HEK293 (cell line): Measurements from ENCODE around the gene DNER.

Experiments used
- ATF2 ChIP-seq: fragments of 450-650 bp; formaldehyde crosslinking; IDR thresholded peaks from 2 replicates; pipeline ENCODE4 v1.5.1; 2016; ENCODE audit warnings: missing biosample characterization, missing genetic modification characterization, low read depth
- CTCF ChIP-seq: fragments of 450-650 bp; formaldehyde crosslinking; IDR thresholded peaks from 2 replicates; pipeline ENCODE4 v1.5.1; 2016; ENCODE audit warnings: missing biosample characterization, missing genetic modification characterization
- KLF1 ChIP-seq: fragments of 450-650 bp; formaldehyde crosslinking; IDR thresholded peaks from 2 replicates; pipeline ENCODE4 v1.5.1; 2016; ENCODE audit warnings: missing biosample characterization, missing genetic modification characterization
- KLF10 ChIP-seq: fragments of 450-650 bp; IDR thresholded peaks from 2 replicates; pipeline ENCODE4 v1.5.1; 2018; ENCODE audit warnings: missing biosample characterization, mild to moderate bottlenecking, missing genetic modification characterization
- PBX3 ChIP-seq: sonication (generic); formaldehyde crosslinking; IDR thresholded peaks from 2 replicates; pipeline ENCODE4 v1.8.1; 2022; ENCODE audit warnings: mild to moderate bottlenecking, moderate library complexity, missing genetic modification reagents
- ZFP41 ChIP-seq: fragments of 450-650 bp; formaldehyde crosslinking; IDR thresholded peaks from 2 replicates; pipeline ENCODE4 v1.5.1; 2016; ENCODE audit warnings: missing biosample characterization, missing genetic modification characterization, borderline replicate concordance
- ZNF132 ChIP-seq: fragments of 450-650 bp; formaldehyde crosslinking; IDR thresholded peaks from 2 replicates; pipeline ENCODE4 v1.5.1; 2017; ENCODE audit warnings: missing biosample characterization, missing genetic modification characterization, borderline replicate concordance
- ZNF157 ChIP-seq: fragments of 450-650 bp; formaldehyde crosslinking; IDR thresholded peaks from 2 replicates; pipeline ENCODE4 v1.5.1; 2016; ENCODE audit warnings: missing biosample characterization, missing genetic modification characterization
- ZNF274 ChIP-seq, 2 experiments: fragments of 200-500 bp in 1 of 2; fragments of 450-650 bp in 1 of 2; sonication (Bioruptor generic) in 1 of 2; formaldehyde crosslinking in 1 of 2; IDR thresholded peaks; 2 replicates each; pipeline versions ENCODE4 v1.5.1 to v1.6.1; 2014 to 2016; ENCODE audit warnings: borderline replicate concordance in 1 of 2, inconsistent platforms in 1 of 2, low read length in 1 of 2, missing biosample characterization in 1 of 2, missing genetic modification characterization in 1 of 2
- ZNF292 ChIP-seq: fragments of 450-650 bp; formaldehyde crosslinking; IDR thresholded peaks from 2 replicates; pipeline ENCODE4 v1.5.1; 2016; ENCODE audit warnings: low read depth, missing biosample characterization, missing genetic modification characterization, borderline replicate concordance
- ZNF341 ChIP-seq: fragments of 450-650 bp; formaldehyde crosslinking; IDR thresholded peaks from 2 replicates; pipeline ENCODE4; 2016; ENCODE audit warnings: low read depth, missing biosample characterization, missing genetic modification characterization
- ZNF639 ChIP-seq: fragments of 450-650 bp; formaldehyde crosslinking; IDR thresholded peaks from 2 replicates; pipeline ENCODE4 v1.5.1; 2016; ENCODE audit warnings: missing biosample characterization, missing genetic modification characterization
- ZNF664 ChIP-seq: fragments of 450-650 bp; formaldehyde crosslinking; IDR thresholded peaks from 2 replicates; pipeline ENCODE4 v1.5.1; 2016; ENCODE audit warnings: missing biosample characterization, missing genetic modification characterization
- ZNF768 ChIP-seq: fragments of 450-650 bp; formaldehyde crosslinking; IDR thresholded peaks from 2 replicates; pipeline ENCODE4 v1.5.1; 2018; ENCODE audit warnings: missing biosample characterization, mild to moderate bottlenecking, missing genetic modification characterization

GRCh38 chr2:229675569-229675968 lies 38.8 kb downstream of the DNER start:
- TF ChIP-seq ZNF274 (IDR thresholded peaks at IDR 0.05; ENCODE audit: low read length) (no peak), ZNF274 (tag by site-specific recombination; IDR thresholded peaks at IDR 0.05; ENCODE audit: borderline replicate concordance) (no peak), CTCF (no peak), ZNF132 (tag by site-specific recombination) (no peak), ATF2 (tag by site-specific recombination) (no peak), ZFP41 (tag by site-specific recombination) (no peak), ZNF639 (tag by site-specific recombination) (no peak), ZNF292 (tag by site-specific recombination) (no peak), KLF10 (tag by site-specific recombination) (no peak), ZNF664 (tag by site-specific recombination) (no peak), ZNF157 (no peak), PBX3 (CRISPR knock-in tag) (no peak), ZNF341 (tag by site-specific recombination) (no peak), ZNF768 (no peak), KLF1 (no peak)
